NCI-H2081 treated with DMSO at 0.1 percent for 48 hours (cell line): ENCODE measurements around the gene PPFIBP2.

Experiments
- DNase-seq: peaks from one replicate; lab custom pipeline; 2025; lab: John Stamatoyannopoulos, UW

Gene PPFIBP2

DNA sequence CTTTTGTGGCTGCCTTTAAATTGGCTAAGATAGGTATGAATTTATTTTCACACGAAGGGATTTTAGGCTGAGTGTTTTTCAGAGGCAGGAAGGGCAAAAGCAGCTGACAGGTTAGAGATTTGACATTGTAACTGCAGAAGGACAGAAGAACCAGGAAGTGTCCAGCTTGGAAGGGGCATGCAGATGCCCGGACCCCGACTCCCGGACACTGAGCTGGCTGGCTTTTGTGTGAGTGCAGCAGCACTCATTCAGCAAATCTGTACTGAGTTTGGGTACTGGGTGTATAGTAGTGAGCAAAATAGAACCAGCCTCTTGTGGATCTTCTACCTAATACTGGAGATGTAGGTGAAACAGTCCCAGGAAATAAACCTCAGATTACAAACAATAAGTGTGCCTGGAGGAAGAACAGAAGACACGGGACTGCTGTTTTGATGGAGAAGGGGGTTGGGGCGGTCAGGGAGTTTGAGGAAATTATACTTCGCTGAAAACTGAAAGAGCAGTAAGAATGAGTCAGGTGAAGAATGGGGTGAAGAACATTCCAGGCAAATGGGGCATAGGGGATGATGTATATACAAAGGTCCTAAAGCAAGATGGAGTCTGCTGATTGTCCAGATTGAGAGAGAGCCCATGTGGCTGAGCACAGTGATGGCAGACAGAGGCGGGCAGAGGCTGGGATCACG, 64.6 kb downstream of the PPFIBP2 start:
- DNase-seq: no peak

DNA sequence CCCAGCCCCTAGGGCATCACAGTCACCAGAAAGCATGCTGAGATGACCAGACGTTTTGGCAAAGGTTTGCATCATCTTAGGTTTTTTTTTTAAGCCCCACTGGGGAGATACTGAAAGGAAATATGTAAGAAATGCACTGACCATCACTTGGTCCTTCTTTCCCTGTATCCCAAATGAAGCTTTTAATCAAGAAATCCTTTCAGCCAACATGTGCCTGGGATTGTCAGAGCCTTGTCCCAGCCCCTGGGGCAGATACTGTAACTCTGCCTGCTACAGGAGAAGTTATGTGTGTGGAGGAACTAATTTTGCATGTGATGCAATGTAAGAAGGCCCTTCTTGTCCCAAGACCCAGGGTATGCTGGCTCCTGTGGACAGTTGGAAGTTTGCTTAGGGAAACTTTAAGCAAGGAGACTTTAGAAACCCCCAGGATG, 65.6 kb downstream of the PPFIBP2 start:
- no peak for DNase-seq

DNA sequence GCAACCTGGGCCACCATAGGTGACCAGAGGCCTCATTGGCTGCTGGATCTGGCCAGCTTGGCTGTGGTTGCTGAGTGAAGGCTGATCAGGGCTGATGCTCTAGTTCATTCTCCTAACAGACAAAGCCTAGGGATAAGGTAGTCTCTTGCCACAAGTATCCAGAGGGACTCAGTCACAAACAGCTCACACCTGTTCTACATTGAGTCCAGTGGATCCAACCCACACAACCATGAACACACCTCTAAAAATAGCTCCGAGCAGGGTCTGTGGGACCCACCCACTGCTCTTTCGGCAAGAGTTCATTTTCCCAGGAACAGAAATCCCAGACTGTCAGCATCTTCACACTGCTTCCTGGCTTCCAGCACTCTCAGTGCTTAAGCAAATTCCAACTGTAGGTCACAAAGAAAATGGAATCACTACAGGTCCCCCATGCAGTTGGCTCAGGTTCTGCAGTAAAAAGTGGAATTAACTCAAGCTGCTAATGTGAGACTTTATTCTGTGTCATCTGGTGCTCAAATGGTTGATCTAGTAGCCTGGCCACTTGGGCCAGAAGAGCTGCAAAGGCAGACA, 67.3 kb downstream of the PPFIBP2 start:
- no peak for DNase-seq

DNA sequence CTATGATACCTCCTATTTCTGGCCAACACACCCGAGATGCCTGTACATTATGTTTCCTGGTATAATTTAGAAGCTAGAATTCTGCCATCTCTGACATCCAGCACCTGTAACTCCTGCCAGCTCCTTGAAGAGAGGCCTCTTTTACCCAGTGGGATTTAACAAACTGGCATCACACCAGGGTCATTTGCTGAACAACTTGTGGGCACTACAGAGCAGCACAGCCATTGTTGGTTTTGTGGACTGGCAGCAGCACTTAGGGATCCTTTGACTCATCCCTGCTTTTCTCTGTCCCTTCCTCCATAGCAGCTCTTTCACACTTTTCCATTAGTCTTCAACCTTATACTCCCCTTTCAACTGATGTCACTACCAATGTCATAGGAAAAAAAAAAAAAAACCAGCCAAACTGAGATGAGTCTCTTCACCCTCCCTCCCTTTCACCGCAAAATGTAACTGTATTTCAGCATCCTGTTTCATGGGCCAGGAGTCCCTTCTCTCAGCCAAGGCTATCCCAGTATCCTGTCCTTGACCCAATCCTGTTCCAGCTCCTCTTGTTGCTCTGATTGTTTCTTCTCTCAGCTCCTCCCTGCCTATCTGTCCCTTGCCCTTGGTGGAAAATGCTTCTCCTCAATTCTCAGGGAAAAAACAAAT, 68.7 kb downstream of the PPFIBP2 start:
- no peak for DNase-seq

DNA sequence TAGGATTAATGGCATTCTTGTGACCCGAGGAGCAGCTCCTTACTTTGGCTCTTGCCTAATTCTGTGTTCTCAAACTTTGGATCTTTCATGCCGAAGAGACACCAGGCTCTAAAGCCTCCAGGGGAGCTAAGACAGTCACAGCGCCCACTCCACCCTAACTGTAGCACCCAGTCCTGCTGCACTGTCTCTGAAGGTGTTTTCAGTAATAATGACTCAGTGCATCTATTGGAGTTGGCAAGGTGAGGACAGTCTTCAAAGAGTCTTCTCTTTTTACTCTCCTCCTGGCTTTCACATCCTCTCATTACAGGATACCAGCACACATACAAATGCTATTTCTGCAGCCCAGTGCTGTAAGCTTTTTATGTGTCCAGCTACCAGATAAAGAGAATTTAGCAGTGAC, 69.4 kb downstream of the PPFIBP2 start:
- no peak for DNase-seq

DNA sequence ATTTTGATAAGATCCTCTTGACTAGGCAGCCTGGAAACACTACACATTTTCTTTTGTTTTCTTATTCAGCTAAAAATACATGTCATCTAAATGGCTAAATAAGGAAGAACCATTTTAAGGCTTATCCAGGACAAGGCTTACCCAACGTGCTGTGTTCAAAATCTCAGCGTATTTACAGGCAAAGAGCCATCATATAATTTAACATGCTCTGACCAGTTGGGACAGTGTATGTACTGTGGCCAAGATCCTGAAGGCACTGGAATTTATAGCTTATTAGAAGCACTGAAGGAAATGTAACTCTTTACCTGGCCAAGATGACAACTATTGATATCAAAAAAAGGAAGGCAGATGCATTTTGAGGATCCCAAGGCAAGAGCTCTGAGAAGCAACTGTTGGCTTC, 71.1 kb downstream of the PPFIBP2 start:
- DNase-seq: no peak

DNA sequence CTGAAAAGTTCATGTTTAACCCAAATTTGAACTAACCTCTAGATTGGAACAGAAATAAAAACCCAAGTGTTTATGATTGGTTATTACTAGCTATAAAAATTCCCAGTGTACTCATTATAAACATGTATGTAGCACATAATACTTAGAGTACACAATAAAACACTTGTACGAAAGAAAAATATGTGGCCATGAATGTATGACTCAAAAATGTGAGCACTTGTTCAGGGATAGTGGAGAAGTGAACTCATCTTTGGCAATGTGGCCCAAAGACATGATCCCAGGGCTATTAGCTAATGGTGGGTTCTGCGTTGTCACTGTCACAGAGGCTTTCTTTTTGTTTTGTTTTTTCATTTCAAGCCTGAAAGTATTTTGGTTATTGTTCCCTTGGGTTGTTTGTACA, 72.0 kb downstream of the PPFIBP2 start:
- no peak for DNase-seq

DNA sequence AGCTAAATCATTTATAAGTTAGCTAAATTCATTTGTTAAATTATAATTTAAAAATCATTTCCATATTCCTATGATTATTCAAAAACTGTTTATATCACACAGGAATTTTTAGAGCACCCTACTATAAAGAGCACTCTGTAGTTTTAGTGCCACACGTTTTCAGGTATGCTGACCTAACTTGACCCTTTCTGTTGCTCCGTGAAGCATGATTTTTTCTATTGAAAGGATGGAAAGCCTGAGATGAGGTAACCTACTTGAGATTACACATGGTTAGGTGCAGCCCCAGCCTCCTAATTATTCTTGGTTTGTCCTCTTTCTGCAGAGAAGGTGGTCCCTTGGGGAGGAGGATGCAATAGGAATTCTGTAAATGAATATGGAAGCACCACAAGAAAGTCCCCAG, 72.6 kb downstream of the PPFIBP2 start:
- DNase-seq: no peak

DNA sequence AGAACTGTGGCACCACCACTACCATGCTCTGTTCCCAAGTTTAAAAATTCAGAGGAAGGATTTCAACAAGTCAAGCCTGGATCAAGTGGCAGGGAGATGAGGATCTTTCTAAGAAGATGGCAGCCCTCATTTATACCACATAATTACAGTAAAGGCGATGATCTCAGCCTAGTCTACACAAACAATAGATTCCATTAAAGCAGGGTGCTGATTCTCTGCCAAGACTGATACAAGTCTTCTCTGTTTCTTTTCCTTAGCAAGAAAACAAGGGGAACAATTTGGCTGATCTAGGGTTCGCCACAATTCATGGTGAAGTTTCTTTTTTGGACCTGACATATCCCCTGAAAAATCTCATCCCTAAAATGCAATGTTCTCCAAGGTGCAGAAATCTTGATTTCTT, 73.9 kb downstream of the PPFIBP2 start:
- DNase-seq: no peak

DNA sequence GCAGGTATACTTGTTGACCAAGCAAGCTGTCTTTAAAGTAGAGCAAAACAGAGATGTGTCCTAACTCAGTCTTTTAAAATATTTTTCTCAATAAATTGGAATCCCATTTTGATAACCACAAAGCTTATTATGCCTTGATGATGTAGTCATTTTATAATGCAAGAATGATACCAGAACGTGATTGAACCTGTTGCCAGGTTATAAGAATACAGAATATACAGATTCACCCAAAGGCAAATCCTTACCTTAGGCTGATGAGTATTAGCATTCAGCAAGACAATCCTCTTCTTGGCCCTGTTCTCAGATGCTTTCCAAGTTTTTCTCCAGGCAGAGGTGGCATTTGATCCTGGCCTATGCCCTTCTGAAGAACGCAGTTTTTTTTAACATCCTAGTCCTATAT, 76.1 kb downstream of the PPFIBP2 start:
- no peak for DNase-seq

DNA sequence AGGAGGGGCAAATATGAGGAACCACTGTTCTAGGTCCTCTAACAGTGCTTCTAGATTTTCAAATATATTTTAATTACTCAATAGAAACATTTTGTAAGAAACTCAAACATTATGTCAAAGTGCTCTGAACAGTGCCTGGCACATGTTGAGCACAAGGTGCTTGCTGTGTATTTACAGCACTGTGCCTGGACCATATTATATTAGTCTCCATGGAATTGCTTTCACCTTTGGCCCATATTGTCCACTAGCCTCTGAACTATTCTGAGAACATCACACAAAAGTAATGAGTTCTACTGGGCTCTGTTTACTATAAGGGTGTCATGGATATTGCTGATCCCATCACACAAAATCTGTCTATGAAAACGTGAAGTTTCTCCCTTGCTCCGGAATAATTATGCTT, 76.7 kb downstream of the PPFIBP2 start:
- no peak for DNase-seq

DNA sequence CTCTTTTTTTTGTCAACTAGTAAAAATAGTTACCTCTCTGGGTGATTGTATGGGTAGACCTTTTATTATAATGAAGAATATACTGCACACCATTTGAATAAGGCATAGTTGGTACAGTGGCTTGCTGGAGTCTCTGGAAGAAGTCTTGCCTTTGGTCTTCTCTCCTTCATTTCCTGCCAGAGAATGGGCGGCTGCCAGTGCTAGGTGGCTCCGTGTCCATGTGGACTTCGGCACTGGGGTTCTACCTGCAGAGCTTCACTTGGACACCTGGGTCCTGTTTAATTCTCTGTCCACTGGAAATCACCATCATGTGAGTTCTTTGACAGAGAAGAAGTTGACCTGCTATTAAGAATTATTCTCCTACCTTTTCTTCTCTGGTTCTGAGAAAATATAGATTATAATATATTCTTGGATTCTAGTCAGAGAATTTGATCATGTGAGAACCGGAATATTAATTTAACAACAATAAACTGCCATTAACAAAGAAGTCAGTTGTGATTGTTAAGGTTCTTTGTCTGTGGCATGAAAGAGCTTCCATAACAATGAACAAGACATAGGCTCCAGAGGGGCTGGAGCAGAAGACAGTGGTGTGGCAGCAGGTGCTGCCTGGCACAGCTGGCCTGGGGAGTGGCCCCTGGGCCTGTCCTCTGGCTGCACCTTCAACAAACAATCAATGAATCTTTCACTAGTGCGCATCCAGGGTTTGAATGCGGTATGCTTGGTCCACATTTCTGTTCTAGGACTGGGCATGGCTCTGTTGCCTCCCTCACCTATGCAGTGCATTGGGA, 77.5 kb downstream of the PPFIBP2 start:
- no peak for DNase-seq

DNA sequence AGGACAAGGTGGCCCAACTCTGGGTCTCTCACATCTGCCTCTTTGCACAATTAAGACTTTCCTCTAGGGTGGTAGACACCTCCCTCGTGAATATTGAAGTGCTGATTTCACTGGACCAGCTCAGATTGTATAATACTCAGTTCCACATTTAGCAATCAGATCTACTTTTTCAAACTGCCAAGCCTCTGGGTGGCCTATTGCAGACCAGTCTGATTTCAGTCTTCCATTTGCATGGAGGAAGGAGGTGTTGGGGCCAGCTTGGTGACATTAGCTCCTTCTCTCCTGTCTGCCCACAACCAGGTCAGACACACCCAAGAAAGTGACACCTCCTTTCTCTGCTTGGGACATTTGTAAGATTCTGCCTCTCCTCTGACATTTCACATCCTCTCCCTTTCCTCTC, 78.2 kb downstream of the PPFIBP2 start:
- DNase-seq: no peak

DNA sequence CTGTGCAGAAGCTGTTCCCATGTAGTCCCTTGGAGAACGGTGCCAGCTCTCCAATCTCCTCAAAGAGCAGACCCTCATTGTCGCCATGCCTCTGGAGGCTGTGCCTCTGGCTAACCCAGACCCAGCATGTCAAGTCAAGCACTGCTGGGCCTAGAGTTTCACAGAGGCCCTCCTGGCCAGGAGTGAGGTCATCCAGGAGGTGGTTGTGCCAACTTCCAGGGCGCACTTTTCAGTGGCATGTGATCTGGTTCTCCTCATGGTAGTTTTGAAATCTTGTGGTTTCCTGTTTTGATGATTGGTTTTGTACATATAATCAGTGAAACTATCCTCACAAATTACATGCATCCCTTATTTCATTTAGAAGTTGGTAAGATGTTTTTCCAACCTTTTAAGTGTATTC, 78.9 kb downstream of the PPFIBP2 start:
- no peak for DNase-seq

DNA sequence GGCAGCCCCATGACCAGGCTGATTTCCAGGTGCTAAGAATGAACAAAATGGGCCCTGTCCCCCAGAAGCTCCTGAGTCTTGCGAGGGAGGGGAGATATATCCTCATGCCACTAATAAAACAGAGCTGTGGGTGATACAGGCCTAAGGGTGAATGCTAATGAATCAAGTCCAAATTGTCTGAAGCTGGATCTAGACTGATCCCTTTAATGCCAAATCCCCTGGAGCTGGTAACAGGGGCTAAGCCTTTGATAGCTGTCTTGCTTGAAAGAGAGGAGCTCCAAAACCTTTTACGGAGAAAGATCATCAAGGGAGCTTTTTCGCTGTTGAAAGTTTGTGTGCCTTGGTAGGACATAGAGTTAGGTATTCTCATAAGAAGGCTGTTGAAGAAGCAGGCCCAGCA, 79.7 kb downstream of the PPFIBP2 start:
- no peak for DNase-seq

DNA sequence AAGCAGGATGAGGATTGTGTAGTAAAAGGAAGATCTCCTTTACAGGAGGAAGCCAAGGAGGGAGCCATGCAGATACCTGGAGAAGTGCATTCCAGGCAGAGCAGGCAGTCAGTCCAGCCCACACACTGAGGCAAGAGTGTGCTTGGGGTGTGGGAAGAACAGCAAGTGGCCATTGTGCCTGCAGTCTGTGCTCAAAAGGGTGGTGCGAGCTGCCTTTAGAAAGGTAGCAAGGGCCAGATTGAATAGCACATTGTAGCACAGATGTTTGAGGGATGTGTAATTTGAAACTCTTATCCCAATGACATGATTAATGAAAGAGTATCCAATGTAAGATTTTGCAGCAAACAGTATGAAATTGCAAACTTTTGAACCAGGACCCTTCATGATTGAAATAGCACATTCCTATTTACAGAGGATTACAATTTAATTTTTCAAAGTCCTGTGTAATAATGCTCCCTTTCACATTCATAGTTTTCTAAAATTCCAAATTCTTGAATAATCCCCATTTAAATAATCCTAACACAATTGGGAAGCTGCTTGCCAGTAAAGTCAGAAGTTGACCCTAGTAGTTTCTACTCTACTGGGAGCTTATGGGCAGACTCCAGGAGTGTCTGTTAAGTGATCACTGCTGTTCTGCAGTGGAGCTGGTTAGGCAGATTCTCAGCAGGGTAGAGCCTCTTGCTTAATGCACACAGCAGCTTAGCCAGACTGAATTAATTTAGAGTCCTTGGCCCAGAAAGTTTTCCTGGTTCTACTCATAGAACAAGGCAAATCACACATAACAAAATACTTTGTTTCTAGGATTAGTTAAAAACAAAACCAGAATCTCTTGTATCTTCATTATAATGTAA, 81.4 kb downstream of the PPFIBP2 start:
- DNase-seq: no peak

DNA sequence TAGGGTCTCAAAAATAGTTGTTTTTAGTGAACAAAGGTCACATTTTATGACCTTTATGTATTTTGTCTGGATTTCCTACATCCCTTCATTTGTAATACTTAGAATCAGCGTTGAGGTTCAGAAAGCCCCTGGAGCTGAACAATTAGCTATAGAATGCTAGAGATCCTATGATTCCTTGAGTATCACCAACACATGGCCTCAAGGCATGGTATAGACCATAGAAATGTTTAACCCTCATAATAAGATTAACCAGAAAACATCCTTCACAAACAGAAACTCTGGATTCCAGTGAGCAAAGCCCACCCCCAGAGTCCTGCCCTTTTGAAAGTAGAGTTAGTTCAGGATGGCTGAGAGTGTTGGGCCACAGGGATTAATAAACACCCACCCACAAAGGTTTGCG, 82.2 kb downstream of the PPFIBP2 start:
- DNase-seq: no peak

DNA sequence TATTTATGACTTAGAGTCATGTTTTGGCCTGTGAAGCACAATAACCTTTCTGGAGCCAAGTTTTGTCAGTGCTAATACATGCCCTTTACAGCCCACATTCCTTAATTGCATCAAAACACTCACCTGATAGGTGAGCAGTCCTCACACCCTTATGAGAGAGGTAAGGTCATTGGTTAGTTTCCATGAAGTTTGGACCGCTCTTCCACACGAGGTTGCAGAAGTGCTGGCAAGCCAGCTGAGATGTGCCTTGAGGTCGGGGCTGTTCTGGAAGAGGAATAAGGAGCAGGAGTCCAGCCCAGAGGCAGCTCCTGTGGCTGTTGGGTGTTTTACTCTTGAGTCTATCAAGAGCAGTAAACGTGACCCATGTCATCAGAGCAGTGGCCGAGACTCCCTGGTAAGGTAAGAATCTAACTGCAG, 83.2 kb downstream of the PPFIBP2 start:
- no peak for DNase-seq

DNA sequence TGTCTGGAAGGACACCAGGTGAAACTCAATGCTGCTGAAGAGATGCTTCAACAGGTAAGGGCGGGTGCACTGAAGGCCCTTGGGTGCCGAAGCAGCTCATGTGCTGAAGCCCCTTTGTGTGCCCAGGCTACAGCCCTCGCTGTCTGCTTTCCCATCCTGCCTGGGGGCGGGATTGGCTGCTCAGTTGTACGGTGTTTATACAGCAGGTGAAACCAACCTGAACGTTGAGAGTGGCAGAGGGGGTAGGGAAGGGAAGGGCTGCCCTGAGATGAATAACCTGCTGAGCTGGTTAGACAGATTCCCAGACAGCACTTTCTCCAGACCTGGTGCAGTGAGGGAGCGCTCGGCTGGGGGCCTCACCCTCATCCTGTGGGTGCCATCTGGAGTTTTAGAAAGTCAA, 83.8 kb downstream of the PPFIBP2 start:
- no peak for DNase-seq

DNA sequence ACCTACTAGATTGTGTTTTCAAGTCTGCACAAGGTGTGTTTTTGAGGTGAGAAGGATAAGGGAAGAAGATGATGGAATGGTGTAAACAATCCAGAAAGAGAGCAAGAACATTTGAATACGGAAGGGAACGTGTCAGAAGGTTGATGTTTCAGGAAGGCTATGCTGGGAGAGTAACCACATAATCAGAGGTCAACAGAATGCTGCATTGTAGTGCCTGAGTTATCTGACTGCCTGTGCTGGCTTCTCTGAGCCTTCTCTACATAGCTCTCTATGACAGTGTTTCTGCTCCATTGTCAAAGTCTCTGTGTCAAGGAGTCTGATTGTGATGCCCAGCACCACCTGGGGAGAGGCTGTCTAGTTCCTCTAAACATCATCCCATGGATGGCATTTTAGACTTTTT, 85.4 kb downstream of the PPFIBP2 start:
- DNase-seq: no peak

DNA sequence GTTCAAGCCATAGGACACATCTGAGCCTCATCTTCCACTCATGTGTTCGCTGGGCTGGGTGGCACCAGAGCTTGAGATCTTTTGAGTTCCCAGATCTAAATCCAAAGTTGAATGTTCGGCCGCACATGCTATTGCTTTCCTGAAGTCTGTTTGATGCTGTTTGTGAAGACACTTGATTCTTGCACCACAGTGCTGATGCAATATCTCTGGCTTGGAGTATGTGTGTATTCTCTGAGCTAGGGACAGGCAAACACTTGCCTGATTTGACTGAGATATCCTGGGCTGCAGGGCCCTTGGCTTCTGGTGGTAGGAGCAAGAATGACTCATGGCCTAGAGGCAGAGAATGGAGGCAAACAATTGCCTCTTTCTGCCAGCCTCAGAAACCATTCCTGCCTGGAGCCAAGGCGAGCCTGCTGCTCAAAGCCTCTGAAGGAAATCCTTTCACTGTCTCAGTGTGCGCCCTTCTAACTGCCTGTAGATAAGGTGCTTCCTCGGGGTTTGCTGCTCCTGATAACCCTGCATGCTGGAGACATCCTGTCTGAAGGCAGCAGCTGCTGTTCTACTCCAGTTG, 86.5 kb downstream of the PPFIBP2 start:
- DNase-seq: no peak
